ENCODE results near the gene SINHCAF.

DNA sequence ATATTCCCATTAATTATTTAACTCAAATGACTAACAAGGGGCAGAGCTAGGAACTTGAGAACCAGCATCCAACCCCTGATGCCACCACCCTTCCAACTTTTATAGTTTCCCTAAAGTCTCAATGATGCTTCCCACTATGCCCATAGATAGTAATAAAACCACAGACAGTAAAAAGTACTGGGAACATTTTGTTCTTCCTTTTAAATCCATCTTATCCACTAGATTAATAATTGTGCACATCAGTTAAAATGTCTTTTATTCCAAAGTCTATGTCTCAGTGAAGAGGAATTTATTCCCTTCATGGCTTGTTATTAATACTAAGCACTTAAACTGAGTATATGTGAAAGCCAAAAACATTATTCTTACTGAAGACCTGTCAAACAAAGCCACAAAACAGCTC lies 45.8 kb downstream of the SINHCAF start:
- TF ChIP-seq, protein P1, sequence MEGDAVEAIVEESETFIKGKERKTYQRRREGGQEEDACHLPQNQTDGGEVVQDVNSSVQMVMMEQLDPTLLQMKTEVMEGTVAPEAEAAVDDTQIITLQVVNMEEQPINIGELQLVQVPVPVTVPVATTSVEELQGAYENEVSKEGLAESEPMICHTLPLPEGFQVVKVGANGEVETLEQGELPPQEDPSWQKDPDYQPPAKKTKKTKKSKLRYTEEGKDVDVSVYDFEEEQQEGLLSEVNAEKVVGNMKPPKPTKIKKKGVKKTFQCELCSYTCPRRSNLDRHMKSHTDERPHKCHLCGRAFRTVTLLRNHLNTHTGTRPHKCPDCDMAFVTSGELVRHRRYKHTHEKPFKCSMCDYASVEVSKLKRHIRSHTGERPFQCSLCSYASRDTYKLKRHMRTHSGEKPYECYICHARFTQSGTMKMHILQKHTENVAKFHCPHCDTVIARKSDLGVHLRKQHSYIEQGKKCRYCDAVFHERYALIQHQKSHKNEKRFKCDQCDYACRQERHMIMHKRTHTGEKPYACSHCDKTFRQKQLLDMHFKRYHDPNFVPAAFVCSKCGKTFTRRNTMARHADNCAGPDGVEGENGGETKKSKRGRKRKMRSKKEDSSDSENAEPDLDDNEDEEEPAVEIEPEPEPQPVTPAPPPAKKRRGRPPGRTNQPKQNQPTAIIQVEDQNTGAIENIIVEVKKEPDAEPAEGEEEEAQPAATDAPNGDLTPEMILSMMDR (IDR thresholded peaks at IDR 0.05): no peak
- no peak for TF ChIP-seq EP300 (IDR thresholded peaks at IDR 0.05)
- TF ChIP-seq POLR2A (IDR thresholded peaks at IDR 0.05): no peak
- no peak for TF ChIP-seq POLR2AphosphoS5 (IDR thresholded peaks at IDR 0.05)
